ENCODE measurements around the gene FRS2.

The FRS2 gene

DNA sequence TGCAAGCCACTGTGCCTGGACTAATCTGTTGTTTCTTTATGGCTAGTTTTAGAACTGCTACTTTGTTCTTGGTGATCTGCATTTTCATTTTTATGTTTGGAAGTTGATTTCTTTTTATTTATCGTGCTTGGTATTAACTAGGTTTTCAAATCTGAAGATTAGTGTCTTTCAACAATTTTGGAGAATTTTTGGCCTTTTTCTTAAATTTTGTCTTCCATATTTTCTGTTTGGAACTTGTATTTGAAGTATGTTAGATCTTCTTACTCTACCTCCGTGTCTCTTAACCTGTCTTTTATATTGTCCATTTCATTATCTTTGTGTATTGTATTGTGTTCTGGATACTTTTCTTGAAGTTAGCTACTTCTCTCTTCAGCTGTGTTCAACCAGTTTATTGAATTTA, 9.5 kb downstream of the FRS2 start:
- no peak for DNase-seq (ENCODE audit: low read depth in 1 of 2, low spot score in 1 of 2)
- Histone ChIP-seq H3K27ac (replicated peaks) (no peak overlapping the region), H3K27me3 (ENCODE audit: insufficient read depth, poor library complexity, severe bottlenecking) (no peaks in the 10 kb centered on the region), H3K4me3 (replicated peaks; ENCODE audit: insufficient read depth, low read length) (no peak overlapping the region)
- TF ChIP-seq SPI1 (IDR thresholded peaks at IDR 0.05; ENCODE audit: borderline replicate concordance, low read depth) (no peak), CTCF (IDR thresholded peaks at IDR 0.05; ENCODE audit: insufficient read depth, low read length) (no peak), POLR2AphosphoS5 (IDR thresholded peaks at IDR 0.05; ENCODE audit: low read depth) (no peak), REST (IDR thresholded peaks at IDR 0.05; ENCODE audit: insufficient replicate concordance, low read depth) (no peak), GABPA (IDR thresholded peaks at IDR 0.05; ENCODE audit: low read depth) (no peak)

- Histone ChIP-seq H3K4me3 (replicated peaks; ENCODE audit: insufficient read depth, low read length) (no peak overlapping the region), H3K27ac (replicated peaks) (no peak overlapping the region), H3K27me3 (ENCODE audit: insufficient read depth, poor library complexity, severe bottlenecking) (no peaks in the 10 kb centered on the region)
- DNase-seq (ENCODE audit: low read depth in 1 of 2, low spot score in 1 of 2), result no peak
- TF ChIP-seq REST (IDR thresholded peaks at IDR 0.05; ENCODE audit: insufficient replicate concordance, low read depth) (no peak), CTCF (IDR thresholded peaks at IDR 0.05; ENCODE audit: insufficient read depth, low read length) (no peak), GABPA (IDR thresholded peaks at IDR 0.05; ENCODE audit: low read depth) (no peak), POLR2AphosphoS5 (IDR thresholded peaks at IDR 0.05; ENCODE audit: low read depth) (no peak), SPI1 (IDR thresholded peaks at IDR 0.05; ENCODE audit: borderline replicate concordance, low read depth) (no peak)
These were observed 10.5 kb downstream of the FRS2 start for GRCh38 chr12:69480698-69481097.

- H3K4me3 ChIP-seq (replicated peaks; ENCODE audit: insufficient read depth, low read length), result no peak overlapping the region
- H3K27me3 ChIP-seq (ENCODE audit: insufficient read depth, poor library complexity, severe bottlenecking), result no peaks in the 10 kb centered on the region
- no peak overlapping the region for H3K27ac ChIP-seq (replicated peaks)
- TF ChIP-seq GABPA (IDR thresholded peaks at IDR 0.05; ENCODE audit: low read depth), result no peak
- TF ChIP-seq POLR2AphosphoS5 (IDR thresholded peaks at IDR 0.05; ENCODE audit: low read depth), result no peak
- TF ChIP-seq CTCF (IDR thresholded peaks at IDR 0.05; ENCODE audit: insufficient read depth, low read length), result no peak
- no peak for TF ChIP-seq REST (IDR thresholded peaks at IDR 0.05; ENCODE audit: insufficient replicate concordance, low read depth)
- no peak for TF ChIP-seq SPI1 (IDR thresholded peaks at IDR 0.05; ENCODE audit: borderline replicate concordance, low read depth)
- DNase-seq (ENCODE audit: low read depth in 1 of 2, low spot score in 1 of 2), result no peak
These were observed 10.9 kb downstream of the FRS2 start for GRCh38 chr12:69481133-69481532.
